ENCODE measurements around the gene OR10G8. TPM values are rescaled to one million over a fixed set of nuclear protein-coding genes. Genes with fewer than 3 reads are reported as not detected.

Gene OR10G8
- total RNA-seq, 2 donors from 2014 or later: not detected

DNA sequence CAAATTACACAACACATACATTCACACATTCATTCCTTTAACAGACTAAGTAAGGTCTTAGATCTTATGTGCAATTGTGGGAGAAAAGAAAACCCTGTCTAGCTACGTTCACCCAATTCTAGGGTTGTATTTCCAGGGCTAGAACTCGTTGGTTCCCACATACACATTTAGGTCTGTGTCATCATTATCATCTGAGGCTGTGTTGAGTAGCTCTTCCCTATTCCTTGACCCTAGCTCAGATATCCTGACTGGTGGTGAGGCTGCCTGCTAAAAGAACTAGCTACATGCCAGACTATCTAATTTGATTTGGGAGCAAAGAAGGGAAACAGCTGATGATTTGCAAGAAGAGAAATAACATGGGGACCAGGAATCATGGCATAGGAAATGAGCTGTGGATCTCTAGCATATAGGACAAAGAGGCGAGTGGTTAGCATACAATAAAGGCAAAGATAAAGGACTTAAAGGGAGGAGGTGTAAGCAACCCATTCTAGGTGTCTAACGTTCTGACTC lies 42.1 kb downstream of the OR10G8 start:
- no peaks in the 10 kb centered on the region for H3K27me3 ChIP-seq

DNA sequence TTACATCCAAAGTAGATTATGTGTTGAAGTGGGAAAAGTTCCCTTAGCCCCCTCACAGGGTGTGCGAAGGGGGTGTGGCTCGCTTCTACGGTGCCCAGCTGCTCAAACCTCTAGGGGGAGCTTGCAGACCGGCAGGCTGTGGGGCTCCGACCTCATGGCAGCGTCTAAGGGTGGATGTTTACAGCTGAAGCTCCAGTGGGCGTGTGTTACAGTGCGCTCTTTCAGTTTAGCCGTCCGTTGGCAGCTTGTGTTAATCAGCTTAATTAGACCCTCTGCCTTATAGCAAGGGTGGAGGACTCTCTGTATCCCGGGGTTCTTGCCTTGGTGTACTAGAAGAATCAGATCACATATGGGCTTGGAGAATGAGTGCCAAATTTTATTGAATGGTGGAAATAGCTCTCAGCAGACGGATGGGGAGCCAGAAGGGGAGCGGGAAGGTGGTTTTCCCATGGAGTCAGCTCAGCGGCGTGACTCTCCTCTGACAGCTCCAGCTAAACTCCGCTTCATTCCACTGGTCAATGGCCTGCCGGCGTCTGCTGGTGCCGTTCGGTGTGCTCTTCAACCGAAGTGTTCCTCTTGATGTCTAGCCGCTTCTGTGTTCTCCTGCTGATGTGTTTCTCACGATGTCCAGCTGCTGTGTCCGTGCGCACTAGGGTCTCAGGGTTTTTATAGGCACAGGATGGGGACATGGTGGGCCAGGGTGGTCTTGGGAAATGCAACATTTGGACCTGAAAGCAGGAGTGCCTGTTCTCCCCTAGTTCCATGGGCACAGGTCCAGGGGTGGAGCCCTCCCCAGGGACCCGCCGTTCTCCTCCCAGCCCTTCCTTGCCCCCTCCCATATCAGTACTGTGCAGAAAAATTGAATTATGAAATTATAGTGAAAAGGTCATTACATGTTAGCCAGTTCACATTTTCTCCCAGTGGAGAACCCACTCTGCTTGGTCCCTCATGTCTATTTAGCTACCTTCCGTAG lies 43.1 kb downstream of the OR10G8 start:
- TF ChIP-seq, protein P1, sequence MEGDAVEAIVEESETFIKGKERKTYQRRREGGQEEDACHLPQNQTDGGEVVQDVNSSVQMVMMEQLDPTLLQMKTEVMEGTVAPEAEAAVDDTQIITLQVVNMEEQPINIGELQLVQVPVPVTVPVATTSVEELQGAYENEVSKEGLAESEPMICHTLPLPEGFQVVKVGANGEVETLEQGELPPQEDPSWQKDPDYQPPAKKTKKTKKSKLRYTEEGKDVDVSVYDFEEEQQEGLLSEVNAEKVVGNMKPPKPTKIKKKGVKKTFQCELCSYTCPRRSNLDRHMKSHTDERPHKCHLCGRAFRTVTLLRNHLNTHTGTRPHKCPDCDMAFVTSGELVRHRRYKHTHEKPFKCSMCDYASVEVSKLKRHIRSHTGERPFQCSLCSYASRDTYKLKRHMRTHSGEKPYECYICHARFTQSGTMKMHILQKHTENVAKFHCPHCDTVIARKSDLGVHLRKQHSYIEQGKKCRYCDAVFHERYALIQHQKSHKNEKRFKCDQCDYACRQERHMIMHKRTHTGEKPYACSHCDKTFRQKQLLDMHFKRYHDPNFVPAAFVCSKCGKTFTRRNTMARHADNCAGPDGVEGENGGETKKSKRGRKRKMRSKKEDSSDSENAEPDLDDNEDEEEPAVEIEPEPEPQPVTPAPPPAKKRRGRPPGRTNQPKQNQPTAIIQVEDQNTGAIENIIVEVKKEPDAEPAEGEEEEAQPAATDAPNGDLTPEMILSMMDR (IDR thresholded peaks at IDR 0.05): peak in 1 of 2 donors; percentile 55
- peaks cover 0 to 8% of the 10 kb centered on the region in 2 donors for H3K4me1 ChIP-seq
- no peaks in the 10 kb centered on the region for H3K36me3 ChIP-seq
- no peak for DNase-seq (ENCODE audit: low spot score)
- no peaks in the 10 kb centered on the region for H3K9me3 ChIP-seq
- H3K4me3 ChIP-seq: peak overlapping the region in 1 of 2 donors; percentile 18
- no peaks in the 10 kb centered on the region for H3K27me3 ChIP-seq
- H3K27ac ChIP-seq: no peak overlapping the region

More for the DNA sequence above, 42.1 kb downstream of the OR10G8 start:
- Histone ChIP-seq H3K27ac (no peak overlapping the region), H3K9me3 (no peaks in the 10 kb centered on the region), H3K4me3 (no peak overlapping the region), H3K4me1 (peaks cover 0 to 8% of the 10 kb centered on the region in 2 donors), H3K36me3 (no peaks in the 10 kb centered on the region)
- no peak for DNase-seq (ENCODE audit: low spot score)
- TF ChIP-seq, protein P1 (IDR thresholded peaks at IDR 0.05): no peak

DNA sequence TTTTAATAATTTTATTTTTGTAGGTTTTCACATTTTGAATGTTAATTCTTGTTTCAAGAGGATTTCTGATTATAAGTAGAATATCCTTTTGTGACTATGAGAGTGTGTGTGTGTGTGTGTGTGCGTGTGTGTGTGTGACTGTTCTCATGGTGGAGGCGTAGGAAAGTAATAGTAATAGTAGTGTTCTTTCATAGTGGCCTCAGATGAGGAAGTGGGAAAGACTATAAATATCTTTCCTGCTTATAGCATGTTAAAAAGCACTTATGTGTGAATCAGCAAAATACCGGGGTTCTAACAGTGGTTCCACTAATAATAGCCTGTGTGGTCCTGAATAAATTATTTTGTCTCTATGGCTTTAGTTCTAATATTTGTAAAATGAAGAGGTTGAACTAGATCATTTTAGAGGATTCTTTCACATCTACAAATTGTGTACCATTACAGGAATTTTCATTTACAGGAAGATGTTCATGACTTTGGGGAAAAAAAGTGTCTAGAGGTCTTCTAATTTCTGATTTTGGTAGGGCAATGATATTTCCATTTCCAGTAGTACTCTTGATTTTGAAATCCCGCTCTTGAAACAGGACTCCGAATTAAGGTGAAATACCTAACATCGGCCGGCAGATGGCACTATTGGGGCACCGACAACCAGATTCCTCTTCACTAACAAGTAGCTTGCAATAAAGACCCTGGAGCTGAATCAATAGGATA lies 44.5 kb downstream of the OR10G8 start:
- no peaks in the 10 kb centered on the region for H3K27me3 ChIP-seq
- peak; percentile 81 for DNase-seq (ENCODE audit: low spot score)
- no peaks in the 10 kb centered on the region for H3K9me3 ChIP-seq
- H3K27ac ChIP-seq: no peak overlapping the region
- TF ChIP-seq, protein P1 (IDR thresholded peaks at IDR 0.05): peak; percentile 44 to 82
- H3K4me3 ChIP-seq: no peak overlapping the region
- H3K36me3 ChIP-seq: no peaks in the 10 kb centered on the region
- H3K4me1 ChIP-seq: peaks cover 0 to 12% of the 10 kb centered on the region in 2 donors

DNA sequence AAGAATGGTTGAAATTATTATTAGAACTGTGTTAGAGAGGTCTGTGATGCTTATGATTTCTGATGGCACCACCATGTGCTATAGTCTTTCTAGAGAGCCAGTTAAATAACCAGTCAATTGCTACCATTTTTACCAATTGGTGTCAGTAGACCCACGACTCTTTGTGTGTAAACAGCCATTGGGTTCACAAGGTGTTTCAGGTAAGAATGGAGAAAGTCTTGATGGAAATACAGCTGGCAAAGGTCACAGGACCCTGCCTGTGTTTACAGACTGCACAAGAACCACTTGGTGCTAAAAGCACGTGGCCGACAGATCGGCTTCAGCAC lies 45.0 kb downstream of the OR10G8 start:
- Histone ChIP-seq H3K27ac (no peak overlapping the region), H3K4me3 (no peak overlapping the region), H3K36me3 (no peaks in the 10 kb centered on the region), H3K27me3 (no peaks in the 10 kb centered on the region), H3K4me1 (peaks cover 0 to 16% of the 10 kb centered on the region in 2 donors), H3K9me3 (no peaks in the 10 kb centered on the region)
- TF ChIP-seq, protein P1 (IDR thresholded peaks at IDR 0.05): no peak
- no peak for DNase-seq (ENCODE audit: low spot score)

DNA sequence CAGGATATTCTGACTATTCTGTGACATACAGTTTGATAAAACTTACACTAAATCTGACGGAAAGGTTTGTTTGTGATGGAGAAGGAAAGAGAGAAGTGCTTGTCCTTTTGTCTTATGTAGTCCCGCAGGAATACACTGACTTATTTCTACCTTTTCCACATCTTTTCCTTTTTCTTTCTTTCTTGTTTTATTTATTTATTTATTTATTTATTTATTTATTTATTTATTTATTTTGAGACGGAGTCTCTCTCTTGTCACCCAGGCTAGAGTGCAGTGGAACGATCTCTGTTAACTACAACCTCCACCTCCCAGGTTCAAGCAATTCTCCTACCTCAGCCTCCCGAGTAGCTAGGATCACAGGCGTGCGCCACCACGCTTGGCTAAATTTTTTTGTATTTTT lies 45.5 kb downstream of the OR10G8 start:
- no peaks in the 10 kb centered on the region for H3K27me3 ChIP-seq

More for the DNA sequence above, 45.5 kb downstream of the OR10G8 start:
- Histone ChIP-seq H3K4me1 (peaks cover 0 to 16% of the 10 kb centered on the region in 2 donors), H3K36me3 (no peaks in the 10 kb centered on the region), H3K9me3 (no peaks in the 10 kb centered on the region), H3K4me3 (no peak overlapping the region), H3K27ac (no peak overlapping the region)
- TF ChIP-seq, protein P1 (IDR thresholded peaks at IDR 0.05): no peak
- DNase-seq (ENCODE audit: low spot score): no peak
